ENCODE data around the gene CDC25B. TPM values are rescaled to one million over a fixed set of nuclear protein-coding genes. Genes with fewer than 3 reads are reported as not detected.
A peak's percentile ranks its signal among the peaks of the same experiment; 100 is the strongest.

CDC25B gene
- polyA plus RNA-seq, 1 donor: 34.3 TPM

GRCh38 chr20:3763671-3764601 is 32.2 kb upstream of the CDC25B start:
- Histone ChIP-seq H3K4me1 (ENCODE audit: control insufficient read depth, insufficient read depth, low read length) (peaks cover 19% of the 10 kb centered on the region), H3K27ac (ENCODE audit: low read length) (no peak overlapping the region), H3K9me3 (ENCODE audit: control insufficient read depth, low read depth, low read length) (no peaks in the 10 kb centered on the region), H3K4me3 (ENCODE audit: low read length) (no peak overlapping the region), H3K36me3 (ENCODE audit: control insufficient read depth, insufficient read depth, low read length) (peaks cover under 1% of the 10 kb centered on the region), H3K27me3 (ENCODE audit: control insufficient read depth, insufficient read depth, low read length) (no peaks in the 10 kb centered on the region)
- no CpG with 5 or more reads among the region's 8 CpGs for WGBS (ENCODE audit: insufficient coverage, low lambda C conversion rate)
- DNase-seq: no peak

- no CpG with 5 or more reads among the region's 3 CpGs for WGBS (ENCODE audit: insufficient coverage, low lambda C conversion rate)
- H3K36me3 ChIP-seq (ENCODE audit: control insufficient read depth, insufficient read depth, low read length): no peaks in the 10 kb centered on the region
- H3K27me3 ChIP-seq (ENCODE audit: control insufficient read depth, insufficient read depth, low read length): no peaks in the 10 kb centered on the region
- H3K27ac ChIP-seq (ENCODE audit: low read length): no peak overlapping the region
- DNase-seq: no peak
- H3K9me3 ChIP-seq (ENCODE audit: control insufficient read depth, low read depth, low read length): no peaks in the 10 kb centered on the region
- H3K4me1 ChIP-seq (ENCODE audit: control insufficient read depth, insufficient read depth, low read length): peaks cover 21% of the 10 kb centered on the region
- H3K4me3 ChIP-seq (ENCODE audit: low read length): no peak overlapping the region
Observed at GRCh38 chr20:3764659-3765058, 31.5 kb upstream of the CDC25B start.

GRCh38 chr20:3765171-3765882 is 30.8 kb upstream of the CDC25B start:
- Histone ChIP-seq H3K4me3 (ENCODE audit: low read length) (no peak overlapping the region), H3K27me3 (ENCODE audit: control insufficient read depth, insufficient read depth, low read length) (no peaks in the 10 kb centered on the region), H3K36me3 (ENCODE audit: control insufficient read depth, insufficient read depth, low read length) (no peaks in the 10 kb centered on the region), H3K4me1 (ENCODE audit: control insufficient read depth, insufficient read depth, low read length) (peaks cover 21% of the 10 kb centered on the region), H3K27ac (ENCODE audit: low read length) (no peak overlapping the region), H3K9me3 (ENCODE audit: control insufficient read depth, low read depth, low read length) (no peaks in the 10 kb centered on the region)
- no CpG with 5 or more reads among the region's 3 CpGs for WGBS (ENCODE audit: insufficient coverage, low lambda C conversion rate)
- DNase-seq: no peak

GRCh38 chr20:3766422-3767109 is 29.5 kb upstream of the CDC25B start:
- Histone ChIP-seq H3K9me3 (ENCODE audit: control insufficient read depth, low read depth, low read length) (no peaks in the 10 kb centered on the region), H3K4me3 (ENCODE audit: low read length) (peak overlapping the region; percentile 80), H3K27ac (ENCODE audit: low read length) (no peak overlapping the region), H3K27me3 (ENCODE audit: control insufficient read depth, insufficient read depth, low read length) (no peaks in the 10 kb centered on the region), H3K4me1 (ENCODE audit: control insufficient read depth, insufficient read depth, low read length) (peaks cover 21% of the 10 kb centered on the region), H3K36me3 (ENCODE audit: control insufficient read depth, insufficient read depth, low read length) (no peaks in the 10 kb centered on the region)
- 40% methylated on average over 1 of the region's 9 CpGs for WGBS (ENCODE audit: insufficient coverage, low lambda C conversion rate)
- no peak for DNase-seq

- no CpG with 5 or more reads among the region's 21 CpGs for WGBS (ENCODE audit: insufficient coverage, low lambda C conversion rate)
- no peaks in the 10 kb centered on the region for H3K9me3 ChIP-seq (ENCODE audit: control insufficient read depth, low read depth, low read length)
- H3K4me1 ChIP-seq (ENCODE audit: control insufficient read depth, insufficient read depth, low read length): peaks cover 21% of the 10 kb centered on the region
- H3K27ac ChIP-seq (ENCODE audit: low read length): peak overlapping the region; percentile 17
- peak overlapping the region; percentile 80 for H3K4me3 ChIP-seq (ENCODE audit: low read length)
- no peaks in the 10 kb centered on the region for H3K36me3 ChIP-seq (ENCODE audit: control insufficient read depth, insufficient read depth, low read length)
- no peaks in the 10 kb centered on the region for H3K27me3 ChIP-seq (ENCODE audit: control insufficient read depth, insufficient read depth, low read length)
- DNase-seq: no peak
Observed at GRCh38 chr20:3767110-3767426, 29.0 kb upstream of the CDC25B start.

GRCh38 chr20:3767427-3768341 is 28.4 kb upstream of the CDC25B start, which contains the start of gene ADISSP:
Gene ADISSP (minus strand): TSS chr20:3767753. CDS start chr20:3760100, 7,653 bp downstream.
- no CpG with 5 or more reads among the region's 80 CpGs for WGBS (ENCODE audit: insufficient coverage, low lambda C conversion rate)
- Histone ChIP-seq H3K4me3 (ENCODE audit: low read length) (peak within 1 kb of the TSS; percentile 97), H3K4me1 (ENCODE audit: control insufficient read depth, insufficient read depth, low read length) (peaks cover 21% of the 10 kb centered on the region), H3K27me3 (ENCODE audit: control insufficient read depth, insufficient read depth, low read length) (no peaks in the 10 kb centered on the region), H3K27ac (ENCODE audit: low read length) (peak within 1 kb of the TSS; percentile 91), H3K9me3 (ENCODE audit: control insufficient read depth, low read depth, low read length) (no peaks in the 10 kb centered on the region), H3K36me3 (ENCODE audit: control insufficient read depth, insufficient read depth, low read length) (no peaks in the 10 kb centered on the region)
- peak; percentile 99 for DNase-seq

GRCh38 chr20:3768342-3769130 is 27.6 kb upstream of the CDC25B start:
- Histone ChIP-seq H3K9me3 (ENCODE audit: control insufficient read depth, low read depth, low read length) (no peaks in the 10 kb centered on the region), H3K27ac (ENCODE audit: low read length) (peak overlapping the region; percentile 91), H3K4me1 (ENCODE audit: control insufficient read depth, insufficient read depth, low read length) (peaks cover 21% of the 10 kb centered on the region), H3K36me3 (ENCODE audit: control insufficient read depth, insufficient read depth, low read length) (no peaks in the 10 kb centered on the region), H3K4me3 (ENCODE audit: low read length) (peak overlapping the region; percentile 97), H3K27me3 (ENCODE audit: control insufficient read depth, insufficient read depth, low read length) (no peaks in the 10 kb centered on the region)
- peak; percentile 59 to 77 for DNase-seq
- WGBS (ENCODE audit: insufficient coverage, low lambda C conversion rate): 20% methylated on average over 1 of the region's 51 CpGs

GRCh38 chr20:3771552-3772058 is 24.5 kb upstream of the CDC25B start:
- Histone ChIP-seq H3K27me3 (ENCODE audit: control insufficient read depth, insufficient read depth, low read length) (no peaks in the 10 kb centered on the region), H3K36me3 (ENCODE audit: control insufficient read depth, insufficient read depth, low read length) (no peaks in the 10 kb centered on the region), H3K4me1 (ENCODE audit: control insufficient read depth, insufficient read depth, low read length) (peaks cover 13% of the 10 kb centered on the region), H3K9me3 (ENCODE audit: control insufficient read depth, low read depth, low read length) (no peaks in the 10 kb centered on the region), H3K4me3 (ENCODE audit: low read length) (no peak overlapping the region), H3K27ac (ENCODE audit: low read length) (no peak overlapping the region)
- WGBS (ENCODE audit: insufficient coverage, low lambda C conversion rate): no CpG with 5 or more reads among the region's 7 CpGs
- no peak for DNase-seq

- WGBS (ENCODE audit: insufficient coverage, low lambda C conversion rate): no CpG with 5 or more reads among the region's 4 CpGs
- Histone ChIP-seq H3K36me3 (ENCODE audit: control insufficient read depth, insufficient read depth, low read length) (no peaks in the 10 kb centered on the region), H3K27ac (ENCODE audit: low read length) (no peak overlapping the region)
Observed at GRCh38 chr20:3775457-3776108, 20.5 kb upstream of the CDC25B start.

More at GRCh38 chr20:3775457-3776108, 20.5 kb upstream of the CDC25B start:
- peaks cover 31% of the 10 kb centered on the region for H3K27me3 ChIP-seq (ENCODE audit: control insufficient read depth, insufficient read depth, low read length)
- H3K4me1 ChIP-seq (ENCODE audit: control insufficient read depth, insufficient read depth, low read length): peaks cover 17% of the 10 kb centered on the region
- DNase-seq: no peak
- peaks cover 3% of the 10 kb centered on the region for H3K9me3 ChIP-seq (ENCODE audit: control insufficient read depth, low read depth, low read length)
- no peak overlapping the region for H3K4me3 ChIP-seq (ENCODE audit: low read length)
